LoVo (cell line): ENCODE results near the gene TRAF3IP1.

ENCODE experiments used
- DNase-seq: peaks from one replicate; pipeline ENCODE4 v3.0.0-alpha.2; 2016; ENCODE audit warnings: low spot score

TRAF3IP1 gene

DNA sequence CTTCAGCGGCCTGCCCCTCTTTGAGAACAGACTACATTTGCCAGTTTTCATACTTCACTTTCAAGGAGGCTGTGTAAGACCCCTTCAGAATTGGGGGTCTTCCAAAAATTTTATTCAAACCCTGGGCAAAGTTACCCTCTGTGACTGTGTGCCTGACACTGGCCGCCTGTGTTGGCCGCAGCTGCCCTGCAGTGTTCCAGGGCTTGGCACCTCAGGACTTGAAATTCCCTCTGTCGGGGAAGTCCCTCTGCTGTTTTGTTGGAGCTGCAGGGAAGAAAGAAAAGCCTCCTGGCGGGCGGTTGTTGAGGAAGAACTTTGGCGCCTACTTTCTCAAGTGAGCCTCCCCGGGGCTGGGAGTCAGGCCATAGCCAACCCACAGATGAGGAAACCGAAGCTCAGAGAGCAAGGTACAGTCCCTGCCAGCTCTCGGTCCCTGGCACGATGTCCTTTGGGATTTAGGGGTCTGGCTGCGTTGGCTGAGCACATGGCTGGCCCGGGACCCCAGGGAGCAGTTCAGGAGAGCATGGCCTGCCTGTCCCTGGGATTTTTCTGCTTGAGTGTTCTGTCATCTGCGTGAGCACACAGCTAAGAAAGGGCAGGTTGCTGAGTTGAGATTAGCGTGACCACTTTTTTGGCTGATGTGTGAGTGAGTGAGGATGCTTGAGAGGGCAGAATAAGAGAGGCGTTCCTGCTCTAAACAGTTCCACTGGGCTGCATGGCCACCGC is 88.5 kb downstream of the TRAF3IP1 start:
- DNase-seq = no peak

DNA sequence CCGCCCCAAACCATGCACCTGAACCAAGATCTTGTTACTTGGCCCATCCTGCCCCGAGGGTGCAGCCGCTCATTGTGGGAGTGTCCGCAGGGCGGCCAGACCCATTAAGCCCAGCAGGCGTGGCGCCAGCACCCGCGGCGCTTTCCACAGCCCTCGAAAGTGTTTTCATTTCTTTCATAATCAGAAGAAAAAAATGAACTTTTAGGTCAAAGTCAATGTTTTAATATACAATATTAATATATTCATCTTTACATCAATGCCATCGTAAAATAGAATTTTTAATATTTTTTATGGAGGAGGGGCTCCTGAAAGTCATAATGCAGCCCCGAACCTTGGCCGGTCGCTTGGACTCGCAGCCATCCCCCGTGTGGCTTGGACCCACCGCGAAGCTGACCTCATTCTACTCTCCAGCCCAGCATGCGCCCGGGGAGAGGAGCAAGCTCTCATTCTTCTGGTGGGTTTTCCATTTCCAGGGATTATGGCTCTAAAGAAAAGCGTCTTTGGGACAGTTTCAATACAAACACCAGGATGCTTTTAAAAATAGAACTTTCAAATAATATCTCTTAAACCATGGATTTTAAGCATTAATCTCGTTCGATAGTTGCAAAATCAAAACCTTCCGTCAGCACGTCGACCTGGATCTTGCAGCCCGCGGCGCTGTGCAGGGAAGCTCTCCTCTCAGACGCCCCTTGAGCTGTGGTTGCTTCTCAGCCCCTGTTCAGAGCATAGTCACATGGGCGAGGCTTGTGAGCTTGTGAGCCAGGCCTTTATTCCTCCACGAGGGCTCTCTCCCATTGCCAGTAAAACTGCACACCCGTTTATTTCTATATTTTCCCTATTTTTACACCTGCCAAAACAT is 89.3 kb downstream of the TRAF3IP1 start:
- no peak for DNase-seq

DNA sequence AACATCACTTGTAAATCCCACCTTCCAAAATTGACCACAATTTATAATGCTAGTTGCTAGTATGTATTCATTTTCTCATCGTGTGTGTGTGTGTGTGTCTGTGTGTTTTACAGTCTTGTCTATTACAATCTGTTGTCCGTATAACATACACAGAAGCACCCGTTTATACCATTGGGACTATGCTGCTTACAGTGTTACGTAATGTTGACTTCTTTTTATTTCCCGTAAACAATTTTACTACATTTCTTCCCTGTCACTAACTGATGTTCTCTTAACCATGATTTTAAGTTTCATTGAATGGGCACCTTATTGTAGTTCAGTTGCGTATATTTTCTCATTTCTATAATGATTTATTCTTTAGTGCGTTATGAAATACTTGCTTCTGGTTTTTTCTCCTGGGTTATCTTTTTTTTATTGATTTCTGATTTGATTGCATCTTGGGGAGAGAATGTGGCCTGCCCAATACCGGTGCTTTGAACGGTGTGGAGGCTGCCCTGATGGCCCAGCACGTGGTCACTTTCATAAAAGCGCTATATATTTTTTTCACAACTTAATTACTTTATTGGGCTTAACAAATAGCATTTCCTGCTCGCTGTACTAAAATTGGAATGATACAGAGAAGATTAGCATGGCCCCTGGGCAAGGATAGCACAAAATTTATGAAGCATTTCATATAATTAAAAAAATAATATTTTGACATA is 91.9 kb downstream of the TRAF3IP1 start:
- no peak for DNase-seq

DNA sequence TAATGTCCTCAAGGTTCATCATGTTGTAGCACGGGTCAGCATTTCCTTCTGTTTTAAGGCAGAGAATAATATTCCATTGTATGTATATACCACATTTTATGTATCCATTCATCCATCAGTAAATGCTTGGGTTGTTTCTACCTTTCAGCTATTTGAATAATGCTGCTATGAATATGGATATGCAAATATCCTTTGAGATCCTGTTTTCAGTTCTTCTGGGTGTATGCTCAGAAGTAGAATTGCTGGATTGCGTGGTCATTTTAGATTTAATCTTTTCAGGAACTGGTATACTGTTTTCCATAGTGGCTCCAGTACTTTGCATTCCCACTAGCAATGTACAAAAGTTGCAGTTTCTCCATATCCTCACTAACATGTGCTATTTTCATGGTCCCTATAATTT is 93.0 kb downstream of the TRAF3IP1 start:
- DNase-seq = no peak

DNA sequence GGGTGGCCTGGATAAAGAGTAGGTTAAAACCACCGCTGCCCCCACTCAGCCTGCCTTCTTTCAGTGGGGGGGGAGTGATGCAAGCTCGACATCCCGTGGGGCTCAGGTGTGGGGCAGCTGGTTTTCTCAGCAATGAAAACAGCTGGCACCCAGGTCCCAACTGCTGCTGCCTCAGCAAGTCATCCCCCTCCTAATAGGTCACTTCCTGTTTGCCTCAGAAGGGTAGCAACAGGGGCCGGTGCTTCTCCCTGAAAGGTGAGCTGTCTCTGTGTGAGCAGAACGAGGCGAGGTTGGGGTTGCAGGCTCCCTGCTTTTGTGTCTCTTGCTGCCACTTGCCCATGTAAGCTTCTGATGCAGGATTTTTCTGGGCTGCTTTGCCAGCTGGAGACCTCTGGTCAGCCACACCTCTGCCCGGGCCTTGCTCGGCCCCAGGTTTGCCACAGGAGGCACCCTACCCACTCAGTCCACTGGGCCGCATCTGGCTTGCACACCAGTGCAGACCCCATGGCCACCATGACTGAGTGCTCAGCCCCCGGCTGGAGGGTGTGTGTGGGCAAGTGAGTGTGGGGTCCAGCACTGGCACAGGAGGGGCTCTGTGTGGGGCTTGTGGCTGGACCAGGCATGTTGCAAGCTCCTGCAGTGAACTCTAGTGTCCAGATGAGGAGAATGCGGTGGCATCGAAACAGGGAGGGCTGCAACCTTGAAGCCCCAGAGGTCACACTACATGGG is 94.9 kb downstream of the TRAF3IP1 start:
- no peak for DNase-seq

DNA sequence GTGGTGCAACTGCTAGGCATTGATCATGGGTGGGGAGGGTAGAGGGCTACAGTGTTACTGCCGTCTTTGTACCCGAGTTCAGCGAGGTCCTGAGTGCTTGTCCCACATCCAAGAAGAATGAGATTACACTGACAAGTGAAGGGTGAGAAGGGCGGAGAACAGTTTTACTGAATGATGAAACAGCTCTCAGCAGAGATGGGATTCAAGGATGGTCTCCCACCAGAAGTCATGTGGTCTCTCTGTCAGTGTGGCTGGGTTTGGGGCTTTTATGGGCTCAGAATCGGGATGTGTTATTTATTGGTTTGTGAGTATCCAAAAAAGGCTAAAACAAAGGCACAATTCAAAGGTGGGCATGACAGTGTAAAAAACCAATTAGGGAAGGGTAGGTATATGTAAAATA is 95.6 kb downstream of the TRAF3IP1 start:
- no peak for DNase-seq

DNA sequence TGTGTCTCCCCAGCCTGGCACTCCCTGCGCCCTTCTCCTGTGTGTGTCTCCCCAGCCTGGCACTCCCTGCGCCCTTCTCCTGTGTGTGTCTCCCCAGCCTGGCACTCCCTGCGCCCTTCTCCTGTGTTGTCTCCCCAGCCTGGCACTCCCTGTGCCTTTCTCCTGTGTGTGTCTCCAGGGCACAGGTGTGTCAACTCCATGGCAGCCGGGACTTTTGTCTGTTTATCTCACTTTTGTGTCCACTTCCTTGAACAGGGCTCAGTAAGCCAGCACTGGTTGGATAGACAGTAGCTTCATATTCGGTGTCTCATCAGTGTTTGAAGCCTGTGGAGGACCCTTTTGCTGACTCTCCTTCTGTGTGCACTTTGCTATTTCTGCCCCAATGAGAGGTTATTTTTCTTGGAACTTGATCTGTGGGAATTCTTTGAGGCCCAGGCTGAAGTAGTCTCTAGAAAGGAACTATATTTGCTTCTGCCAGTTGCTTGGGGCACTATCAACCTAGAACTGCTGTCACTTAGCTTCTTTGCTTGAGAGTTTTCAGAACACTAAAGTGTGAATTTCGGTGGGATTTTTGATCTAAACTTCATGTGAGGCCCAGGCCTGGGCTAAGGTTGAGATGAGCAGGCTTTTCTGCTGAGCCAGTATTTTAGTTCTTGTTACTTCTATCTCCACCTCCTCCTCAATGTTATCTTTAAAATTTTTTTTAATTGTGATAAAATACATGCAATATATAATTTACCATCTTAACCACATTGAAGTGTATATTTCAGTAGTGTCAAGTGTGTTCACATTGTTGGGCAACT is 98.1 kb downstream of the TRAF3IP1 start:
- DNase-seq = no peak

DNA sequence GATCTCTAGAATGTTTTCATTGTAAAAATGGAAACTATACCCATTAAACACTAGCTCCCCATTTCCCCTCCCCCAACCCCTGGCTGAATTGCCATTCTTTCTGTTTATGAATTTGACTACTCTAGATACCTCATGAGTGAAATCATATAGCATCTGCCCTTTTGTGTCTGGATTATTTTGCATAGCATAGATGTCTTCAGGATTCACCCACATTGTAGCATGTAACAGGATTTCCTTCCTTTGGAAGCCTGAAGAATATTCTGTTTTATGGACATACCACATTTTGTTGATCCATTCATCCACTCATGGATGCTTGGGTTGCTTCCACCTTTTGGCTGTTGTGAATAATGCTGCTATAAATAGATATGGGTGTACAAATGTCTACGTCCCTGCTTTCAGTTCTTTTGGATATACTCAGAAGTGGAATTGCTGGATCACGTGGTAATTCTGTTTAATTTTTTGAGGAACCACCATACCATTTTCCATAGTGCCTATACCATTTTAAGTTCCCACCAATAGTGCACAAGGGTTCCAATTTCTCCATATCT is 98.8 kb downstream of the TRAF3IP1 start:
- DNase-seq = no peak

DNA sequence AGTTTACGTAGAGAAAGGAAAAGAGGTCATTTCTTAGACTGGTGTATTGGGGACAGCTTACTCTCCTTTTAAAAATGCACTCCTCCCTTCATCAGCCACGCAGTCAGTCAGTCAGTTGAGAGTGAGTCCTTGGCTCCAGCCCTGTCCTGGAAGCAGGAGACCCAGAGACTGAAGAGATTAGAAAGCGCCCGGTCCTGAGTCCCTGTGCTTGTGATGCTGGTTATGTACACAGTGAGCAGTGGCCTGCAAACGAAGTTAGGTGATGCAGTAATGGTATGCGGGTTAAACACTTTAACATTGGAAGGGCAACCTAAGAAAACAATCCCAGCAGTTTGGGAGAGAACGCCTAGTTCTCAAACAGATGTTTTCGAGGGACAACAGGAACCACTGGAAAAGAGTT is 100.1 kb downstream of the TRAF3IP1 start:
- no peak for DNase-seq

DNA sequence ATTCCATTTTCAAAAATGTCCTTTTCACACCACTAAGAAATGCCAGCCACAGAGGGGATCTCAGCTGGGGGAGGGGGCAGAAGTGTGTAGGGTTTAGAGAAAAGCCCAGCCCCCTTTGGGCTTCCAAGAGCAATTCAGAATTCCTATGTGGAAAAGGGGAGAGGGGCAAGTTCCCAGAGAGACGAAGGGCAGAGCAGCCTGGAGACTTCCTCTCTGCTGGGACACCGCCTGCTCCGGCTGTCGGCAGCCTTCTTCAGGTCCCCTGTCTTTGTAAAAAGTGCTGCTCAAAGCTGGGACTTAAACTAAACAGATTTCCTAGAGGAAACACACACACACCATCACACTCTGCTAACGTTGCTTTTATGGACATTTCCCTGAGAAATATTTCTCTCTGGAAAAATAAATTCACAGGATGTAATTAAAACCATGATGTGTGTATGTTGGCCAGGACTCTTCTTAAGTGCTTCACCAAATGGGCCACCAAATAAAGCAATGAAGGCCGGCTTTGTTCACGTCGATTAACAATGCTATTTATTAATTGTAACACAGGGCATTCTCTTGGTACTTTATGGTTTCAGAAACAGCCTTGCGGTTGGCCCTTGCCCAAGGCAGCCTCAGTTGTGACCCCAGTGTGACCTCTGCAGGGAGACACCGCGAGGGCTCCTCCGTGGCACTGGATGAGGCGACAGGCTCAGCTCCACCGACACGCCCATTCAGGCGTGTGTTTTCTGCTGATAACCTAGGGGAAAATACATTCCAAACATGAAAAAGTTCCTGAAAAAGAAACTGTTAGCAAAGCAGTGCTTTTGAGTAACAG is 100.8 kb downstream of the TRAF3IP1 start:
- no peak for DNase-seq

DNA sequence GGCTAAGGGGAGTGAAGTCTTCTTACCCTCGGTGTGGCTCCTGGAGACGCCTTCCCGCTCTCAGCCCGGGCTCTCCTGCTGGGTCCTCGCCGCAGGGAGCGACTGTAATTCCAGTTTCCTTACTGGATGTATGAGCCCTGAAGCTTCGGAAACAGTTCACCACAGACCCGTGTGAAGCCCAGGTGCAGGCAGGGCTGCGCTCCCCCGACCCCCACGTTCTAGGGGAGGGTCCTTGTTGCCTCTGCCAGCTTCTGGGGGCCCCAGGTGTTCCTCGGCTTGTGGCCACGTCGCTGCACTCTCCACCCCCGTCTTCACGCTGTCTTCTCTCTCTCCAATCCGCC is 101.3 kb downstream of the TRAF3IP1 start:
- no peak for DNase-seq

DNA sequence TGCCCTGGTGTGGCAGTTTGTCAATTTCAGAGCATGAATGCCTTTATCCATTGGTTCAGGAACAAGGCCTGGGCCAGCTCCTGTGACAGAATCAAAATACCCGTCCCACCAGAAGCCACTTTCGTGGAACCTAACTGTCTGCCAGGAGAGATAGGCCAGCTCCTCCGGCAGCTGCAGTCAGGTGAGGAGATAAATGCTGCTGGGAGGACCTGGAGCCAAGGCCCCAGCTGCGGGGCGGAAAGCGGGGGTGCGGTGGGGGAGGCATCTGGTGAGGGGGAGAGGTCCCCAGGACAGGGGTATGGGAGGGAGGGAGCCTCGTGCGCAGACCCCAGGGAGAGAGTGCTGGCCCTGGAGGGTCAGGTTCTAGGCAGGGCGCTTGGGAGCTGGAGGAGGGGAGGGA is 102.0 kb downstream of the TRAF3IP1 start:
- no peak for DNase-seq

DNA sequence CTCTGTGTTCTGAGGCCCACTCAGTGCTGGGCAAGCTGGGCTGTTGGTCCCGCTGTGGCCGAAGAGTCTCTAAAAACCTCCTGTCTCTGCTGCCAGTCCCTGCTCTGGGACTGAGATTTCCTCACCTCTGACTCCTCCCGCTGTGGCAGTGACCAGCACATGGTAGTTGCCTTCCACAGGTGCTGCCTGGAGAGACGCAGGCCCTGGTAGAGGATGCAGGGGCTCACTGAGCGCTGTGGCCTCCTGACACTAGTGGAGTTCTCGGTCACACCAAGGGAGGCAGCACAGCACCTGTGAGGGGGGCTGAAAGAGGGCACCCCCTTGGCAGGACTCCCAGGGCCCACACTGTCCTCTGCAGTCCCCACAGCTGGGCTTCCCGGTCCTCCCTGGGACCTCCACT is 102.6 kb downstream of the TRAF3IP1 start:
- no peak for DNase-seq

DNA sequence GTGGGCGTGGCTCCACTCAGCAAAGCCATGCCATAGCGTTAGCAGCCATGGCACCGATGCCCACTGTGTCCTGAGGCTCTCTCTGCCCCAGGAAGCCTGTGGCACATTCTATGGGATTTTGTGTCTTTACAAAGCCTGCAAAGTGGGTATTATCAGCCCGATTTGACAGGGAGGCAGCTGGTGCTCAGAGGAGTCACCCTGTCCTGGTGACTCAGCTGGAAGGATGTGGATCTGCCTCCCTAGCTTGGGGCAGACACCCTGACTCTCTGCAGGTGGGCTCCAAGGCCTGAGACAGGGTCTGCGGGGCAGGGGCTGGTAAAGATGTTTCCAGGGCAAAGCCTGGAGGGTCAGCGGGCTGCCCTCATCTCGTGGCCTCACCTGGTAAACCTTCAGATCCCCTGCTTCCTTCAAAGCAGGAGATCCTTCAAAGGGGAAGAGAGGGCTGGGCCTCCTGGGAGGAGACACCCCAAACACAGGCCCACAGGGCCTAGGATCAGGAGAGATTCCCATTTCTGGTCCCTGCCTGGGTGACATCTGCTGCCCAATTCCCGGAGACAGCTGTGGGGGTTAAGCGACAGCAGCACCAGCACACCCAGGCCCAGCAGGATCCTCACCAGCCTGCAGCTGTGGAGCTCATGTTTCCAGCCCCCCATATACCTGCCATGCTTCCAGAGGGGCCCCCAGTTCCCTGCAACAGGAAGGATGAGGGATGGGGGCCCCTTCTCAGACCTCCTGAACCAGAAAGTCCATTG is 103.4 kb downstream of the TRAF3IP1 start:
- DNase-seq = no peak

DNA sequence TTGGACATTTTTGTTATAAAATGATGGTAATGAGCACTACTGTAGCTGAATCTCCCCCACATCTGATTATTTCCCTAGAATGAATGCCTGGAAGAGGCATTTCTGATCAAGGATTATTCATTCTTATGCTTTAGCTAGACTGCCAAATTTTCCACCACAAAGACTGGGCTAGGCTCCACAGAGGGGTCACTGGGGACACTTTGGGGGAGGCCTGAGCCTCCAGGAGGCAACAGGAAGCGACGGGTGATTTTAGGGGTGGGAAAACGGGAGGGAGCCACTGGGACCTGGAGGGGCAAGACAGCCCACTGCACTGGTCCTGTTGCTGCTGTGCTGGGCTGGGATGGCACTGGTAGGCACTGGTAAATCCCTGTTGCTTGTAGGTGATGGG is 104.0 kb downstream of the TRAF3IP1 start:
- DNase-seq = no peak

DNA sequence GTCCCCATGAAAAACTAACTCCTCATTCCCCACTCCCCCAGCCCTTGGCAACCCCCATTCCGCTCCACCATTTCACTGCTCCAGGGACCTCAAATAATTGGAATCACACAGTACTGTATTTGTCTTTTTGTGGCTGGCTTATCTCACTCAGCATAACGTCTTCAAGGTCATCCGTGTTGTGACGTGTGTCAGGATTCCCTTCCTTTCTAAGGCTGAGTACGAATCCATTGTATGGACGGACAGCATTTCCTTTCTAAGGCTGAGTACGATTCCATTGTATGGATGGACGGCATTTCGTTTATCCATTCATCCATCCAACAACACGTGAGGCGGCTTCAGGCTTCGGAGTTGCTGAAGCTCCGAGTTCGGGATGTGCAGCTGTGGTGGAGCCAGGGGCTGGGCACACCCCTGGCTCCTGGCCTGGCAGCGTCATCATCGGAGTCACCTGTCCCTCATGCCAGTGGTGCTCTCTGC is 105.2 kb downstream of the TRAF3IP1 start:
- DNase-seq = peak; percentile 16

DNA sequence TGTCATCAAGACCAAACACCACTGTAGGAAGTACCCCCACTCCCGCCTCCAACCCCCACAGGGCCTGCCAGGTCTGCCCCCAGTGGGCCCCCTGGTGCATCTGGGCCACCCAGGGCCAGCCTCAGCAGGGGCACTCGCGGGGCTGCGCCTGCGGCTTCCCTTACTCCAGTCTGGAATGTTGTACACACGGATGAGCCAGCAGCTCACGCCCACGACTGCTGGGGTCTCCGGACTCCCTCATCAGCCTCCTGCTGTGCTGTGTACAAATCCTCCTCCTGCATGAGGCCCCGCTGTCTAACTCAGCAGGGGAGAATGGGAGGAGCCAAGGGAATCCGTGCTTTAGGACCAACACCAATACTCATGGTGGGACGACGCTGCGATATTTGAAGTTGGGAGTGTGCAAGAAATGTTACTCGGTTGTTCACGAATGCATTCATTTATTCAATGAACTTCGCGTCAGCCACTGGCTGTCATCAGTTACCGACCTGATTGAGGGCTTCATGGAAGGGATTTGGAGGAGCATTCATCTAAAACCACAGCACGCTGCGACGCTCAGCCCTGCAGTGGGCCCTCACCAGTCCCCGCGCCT is 105.8 kb downstream of the TRAF3IP1 start:
- DNase-seq = peak; percentile 49

DNA sequence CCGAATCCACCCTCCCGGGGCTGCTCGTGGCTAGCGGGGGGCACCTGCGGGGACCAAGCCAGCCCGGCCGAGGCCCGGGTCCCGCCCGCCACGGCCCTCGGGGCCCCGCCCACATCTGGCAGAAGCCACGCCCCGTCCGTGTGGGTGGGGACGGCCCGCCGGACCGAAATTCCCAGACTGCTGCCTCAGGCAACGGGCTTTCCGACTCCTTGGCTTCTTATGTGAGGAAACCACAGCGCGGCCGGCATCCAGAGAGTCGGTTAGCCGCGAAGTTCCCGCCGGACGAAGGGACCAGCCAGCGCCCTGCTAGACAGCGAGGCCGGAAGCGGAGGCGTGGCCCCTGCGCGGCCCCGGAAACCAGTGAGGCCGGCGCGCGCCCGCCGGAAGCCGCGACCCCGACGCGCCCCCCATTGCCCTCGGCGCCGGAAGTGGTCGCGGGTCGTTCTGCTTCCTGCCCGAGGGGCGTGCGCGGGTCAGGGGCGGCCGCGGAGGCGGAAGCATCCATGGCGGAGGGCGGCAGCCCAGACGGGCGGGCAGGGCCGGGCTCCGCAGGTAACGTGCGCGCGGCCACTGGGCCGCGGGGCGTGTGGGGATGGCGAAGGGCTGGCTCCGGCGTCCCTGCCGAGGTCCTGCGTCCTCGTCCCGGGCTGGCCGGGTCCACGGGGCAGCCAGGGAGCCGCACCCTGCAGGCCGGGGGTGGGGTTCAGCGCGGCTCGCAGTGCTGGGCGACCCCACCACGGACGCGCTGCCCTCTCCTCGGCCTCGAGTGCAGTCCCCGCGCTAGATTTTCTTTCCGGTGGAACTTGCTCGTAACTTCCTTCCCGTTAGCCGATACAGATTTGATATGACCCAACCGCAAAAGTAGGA is 106.5 kb downstream of the TRAF3IP1 start, which contains the start of gene ASB1:
ASB1 (plus strand) TSS at position 360 of the 867 bp plus-strand sequence; CDS start at position 504, 144 bp downstream.
- peak; percentile 69 for DNase-seq
